SK-N-SH (cell line): ENCODE measurements around the gene SSNA1. TPM values are rescaled to one million over a fixed set of nuclear protein-coding genes. Genes with fewer than 3 reads are reported as not detected.

ENCODE experiments used
- CTCF ChIA-PET: fragments of 300-600, 350-600 bp; formaldehyde crosslinking; extraction: SDS; loops from one replicate; lab custom pipeline; 2021; lab: Yijun Ruan, JAX
- POLR2A ChIA-PET: fragments of 350-600 bp; sonication (Branson Sonifier 250); formaldehyde crosslinking; extraction: SDS; loops from one replicate; lab custom pipeline; 2020; ENCODE audit warnings: antibody characterized with exemption, inconsistent platforms; lab: Yijun Ruan, JAX
- DNase-seq: peaks from one replicate; pipeline ENCODE4 v3.0.0; 2012
- H2AFZ ChIP-seq: fragments of 200-600 bp; sonication (generic); 2 replicates; pipeline ENCODE4 v1.8.1; 2016; ENCODE audit warnings: antibody characterized with exemption, mild to moderate bottlenecking, low read depth
- H3F3A ChIP-seq: fragments of 200-600 bp; sonication (generic); replicated peaks from 2 replicates; pipeline ENCODE3; 2016; ENCODE audit warnings: antibody characterized with exemption, mild to moderate bottlenecking; ENCODE audit not compliant: insufficient read depth
- H3K27ac ChIP-seq, 2 experiments: fragments of 200-500 bp in 1 of 2; fragments of 200-600 bp in 1 of 2; sonication (Bioruptor generic) in 1 of 2; sonication (generic), shearing (Covaris generic) in 1 of 2; 2 replicates each; pipeline versions ENCODE4 v1.5.1 to v1.6.1; 2014 to 2016; ENCODE audit warnings: low read depth in 2 of 2, inconsistent platforms in 1 of 2, low read length in 1 of 2, mild to moderate bottlenecking in 1 of 2, mixed read lengths in 1 of 2
- H3K27me3 ChIP-seq: fragments of 200-600 bp; sonication (generic), shearing (Covaris generic); 2 replicates; pipeline ENCODE4 v1.6.1; 2016; ENCODE audit warnings: mixed run types; ENCODE audit not compliant: insufficient read depth
- H3K36me3 ChIP-seq, 2 experiments: fragments of 200-500 bp in 1 of 2; fragments of 200-600 bp in 1 of 2; sonication (Bioruptor generic) in 1 of 2; sonication (generic) in 1 of 2; replicated peaks in 1 of 2; 2 replicates each; pipeline versions ENCODE3 to v1.5.1; 2014 to 2016; ENCODE audit warnings: low read length in 1 of 2, mild to moderate bottlenecking in 1 of 2; ENCODE audit not compliant: insufficient read depth in 2 of 2, control insufficient read depth in 1 of 2
- H3K4me1 ChIP-seq, 2 experiments: fragments of 200-500 bp in 1 of 2; fragments of 200-600 bp in 1 of 2; sonication (Bioruptor generic) in 1 of 2; sonication (generic), shearing (Covaris generic) in 1 of 2; 2 replicates each; pipeline versions ENCODE4 v1.5.1 to v1.6.1; 2014 to 2016; ENCODE audit warnings: low read depth in 1 of 2, low read length in 1 of 2, mixed run types in 1 of 2; ENCODE audit not compliant: insufficient read depth in 2 of 2, control insufficient read depth in 1 of 2
- H3K4me2 ChIP-seq: fragments of 200-600 bp; sonication (generic), shearing (Covaris generic); 2 replicates; pipeline ENCODE4 v1.6.1; 2017; ENCODE audit warnings: mixed run types
- H3K4me3 ChIP-seq, 2 experiments: fragments of 200-500 bp in 1 of 2; fragments of 200-600 bp in 1 of 2; sonication (Bioruptor generic) in 1 of 2; sonication (generic), shearing (Covaris generic) in 1 of 2; 2 replicates each; pipeline versions ENCODE4 v1.5.1 to v1.8.1; 2014 to 2016; ENCODE audit warnings: low read depth in 2 of 2, inconsistent platforms in 1 of 2, low read length in 1 of 2, mild to moderate bottlenecking in 1 of 2, mixed read lengths in 1 of 2, moderate library complexity in 1 of 2
- H3K79me2 ChIP-seq: fragments of 200-600 bp; sonication (generic); 2 replicates; pipeline ENCODE4 v1.8.1; 2017; ENCODE audit warnings: mild to moderate bottlenecking; ENCODE audit not compliant: insufficient read depth
- H3K9ac ChIP-seq: fragments of 200-600 bp; sonication (generic); 2 replicates; pipeline ENCODE4 v1.6.1; 2017; ENCODE audit warnings: mixed run types
- H3K9me2 ChIP-seq: fragments of 200-600 bp; sonication (generic); 2 replicates; pipeline ENCODE4 v1.6.1; 2017; ENCODE audit warnings: mixed run types
- H3K9me3 ChIP-seq: fragments of 200-600 bp; sonication (generic); 2 replicates; pipeline ENCODE4 v1.6.1; 2017; ENCODE audit warnings: mixed run types, mild to moderate bottlenecking, moderate library complexity
- H4K20me1 ChIP-seq: fragments of 200-600 bp; sonication (generic); 2 replicates; pipeline ENCODE4 v1.6.1; 2017; ENCODE audit warnings: mild to moderate bottlenecking, mixed run types; ENCODE audit not compliant: insufficient read depth
- CHD2 ChIP-seq: fragments of 150-350 bp; IDR thresholded peaks from 2 replicates; pipeline ENCODE4 v1.6.1; 2018; ENCODE audit warnings: low read length; ENCODE audit not compliant: partially characterized antibody
- CTCF ChIP-seq: fragments of 200-600 bp; sonication (generic); IDR thresholded peaks from 2 replicates; pipeline ENCODE4 v1.6.1; 2017; ENCODE audit warnings: antibody characterized with exemption, mild to moderate bottlenecking, moderate library complexity
- IRF3 ChIP-seq: fragments of 150-350 bp; IDR thresholded peaks from 2 replicates; pipeline ENCODE4 v1.6.1; 2016; ENCODE audit warnings: mild to moderate bottlenecking, low read depth, low read length
- PBX3 ChIP-seq: IDR thresholded peaks from 2 replicates; pipeline ENCODE4; 2012
- RAD21 ChIP-seq: IDR thresholded peaks from 2 replicates; pipeline ENCODE4 v1.6.1; 2012; ENCODE audit warnings: mild to moderate bottlenecking, low read length
- RCOR1 ChIP-seq: fragments of 150-350 bp; IDR thresholded peaks from 2 replicates; pipeline ENCODE4 v1.6.1; 2017; ENCODE audit warnings: antibody characterized with exemption, low read length
- SMC3 ChIP-seq: IDR thresholded peaks from 2 replicates; pipeline ENCODE4 v1.6.1; 2012; ENCODE audit warnings: low read depth, low read length, improper control_type of control experiment
- WGBS: methylation state at CpG from one replicate; pipeline ENCODE4 v1.1.6; 2017; ENCODE audit warnings: low lambda C conversion rate; 5-methylcytosine and 5-hydroxymethylcytosine counted together
- polyA plus RNA-seq, 3 experiments: library from polyadenylated mRNA; depleted of rRNA; stranded (reverse); fragments of >200 nt; gene quantifications; 2 replicates each; pipeline ENCODE4 v1.2.3, GENCODE V29; 2012
- TF ChIP-seq, protein P1 (sequence below): IDR thresholded peaks from 2 replicates; pipeline ENCODE4 v1.4.0; 2012; ENCODE audit warnings: low read depth
- TF ChIP-seq, protein P2 (sequence below): IDR thresholded peaks from 2 replicates; pipeline ENCODE4 v1.4.0; 2012; ENCODE audit warnings: low read depth, borderline replicate concordance

SSNA1 gene
- polyA plus RNA-seq, 1 of the 3 experiments (the other 2 are of a cell fraction) = 124 TPM

DNA sequence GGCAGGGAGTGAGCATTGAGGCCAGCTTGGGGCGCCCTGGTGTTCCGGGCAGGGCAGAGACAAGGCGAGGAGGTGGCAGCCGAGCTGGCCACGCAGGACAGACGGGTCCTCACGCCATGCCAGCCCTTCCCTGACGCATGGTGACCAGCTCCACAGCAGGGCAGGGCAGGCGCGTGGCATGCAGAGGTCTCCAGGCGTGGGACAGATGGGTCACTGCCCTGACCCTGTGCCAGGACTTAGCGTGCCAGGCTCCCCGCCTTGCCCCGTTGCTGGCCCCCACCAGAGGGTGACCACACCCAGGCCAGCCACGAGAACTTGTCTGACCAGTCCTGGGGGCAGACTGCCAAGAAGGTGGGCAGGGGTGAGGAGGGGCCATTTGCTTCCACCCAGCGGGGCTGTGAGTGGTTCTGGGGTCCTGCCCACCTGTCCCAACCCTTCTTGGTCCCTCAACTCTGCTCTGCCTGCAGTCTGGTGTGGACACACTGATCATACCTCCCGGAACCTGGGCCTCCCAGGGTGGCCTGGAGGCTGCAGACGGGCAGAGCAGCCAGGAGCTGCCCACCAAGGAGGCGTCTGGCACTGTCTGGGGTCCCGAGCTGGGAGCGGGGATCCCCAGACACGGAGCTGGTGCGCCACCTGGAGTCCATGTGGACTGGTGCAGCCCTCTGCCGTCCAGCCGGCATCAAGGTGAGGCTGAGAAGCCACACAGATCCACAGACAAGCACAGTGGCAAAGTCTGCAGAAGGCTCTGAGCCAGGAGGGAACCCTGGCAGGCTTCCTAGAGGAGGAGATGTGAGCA is 38.8 kb downstream of the SSNA1 start, which contains the start of gene RNF224:
Gene RNF224 (plus strand): TSS at position 449 of the 799 bp plus-strand sequence. CDS start 834 bp downstream, outside the sequence.
- Histone ChIP-seq H3K79me2 (no peaks in the 10 kb centered on the region), H3K27ac (no peak within 1 kb of the TSS; a peak in 1 of 4 replicates), H3K27me3 (no peaks in the 10 kb centered on the region), H3K9me2 (no peaks in the 10 kb centered on the region), H3K9ac (no peak within 1 kb of the TSS), H4K20me1 (no peaks in the 10 kb centered on the region), H2AFZ (no peak within 1 kb of the TSS), H3K36me3 (no peaks in the 10 kb centered on the region), H3K4me3 (no peak within 1 kb of the TSS; a peak in 1 of 4 replicates), H3F3A (peaks cover 16% of the 10 kb centered on the region), H3K4me2 (peak within 1 kb of the TSS; percentile 1; the same call in 1 of the 2 replicates), H3K4me1 (peaks cover 0 to 54% of the 10 kb centered on the region in 2 experiments; a peak in 1 of 4 replicates), H3K9me3 (no peaks in the 10 kb centered on the region)
- CTCF ChIA-PET = interaction anchor here (0.6 to 7.7 kb wide), 47 partner anchors 8 to 315 kb away, joined by 3 to 95 read pairs (median 5); partner anchors contain the start of genes ANAPC2, DPP7, LRRC26 and MAN1B1
- peak; percentile 91 for DNase-seq
- POLR2A ChIA-PET = interaction anchor here (1.0 to 1.5 kb wide), 7 partner anchors 13 to 120 kb away, joined by 3 to 8 read pairs (median 5); no protein-coding TSS in a partner anchor
- WGBS = 44% methylated on average over 11 of the region's 25 CpGs
- peak; percentile 41 for TF ChIP-seq CHD2
- TF ChIP-seq CTCF = peak; percentile 82
- peak; percentile 87 for TF ChIP-seq RAD21
- no peak for TF ChIP-seq IRF3
- TF ChIP-seq PBX3 = no peak
- TF ChIP-seq, protein P1, sequence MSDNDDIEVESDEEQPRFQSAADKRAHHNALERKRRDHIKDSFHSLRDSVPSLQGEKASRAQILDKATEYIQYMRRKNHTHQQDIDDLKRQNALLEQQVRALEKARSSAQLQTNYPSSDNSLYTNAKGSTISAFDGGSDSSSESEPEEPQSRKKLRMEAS = 0 out of 2 replicates have a peak, but pooled peaks have one; percentile 17
- TF ChIP-seq RCOR1 = 0 out of 2 replicates have a peak, but pooled peaks have one; percentile 28
- TF ChIP-seq SMC3 = peak; percentile 81
- TF ChIP-seq, protein P2, sequence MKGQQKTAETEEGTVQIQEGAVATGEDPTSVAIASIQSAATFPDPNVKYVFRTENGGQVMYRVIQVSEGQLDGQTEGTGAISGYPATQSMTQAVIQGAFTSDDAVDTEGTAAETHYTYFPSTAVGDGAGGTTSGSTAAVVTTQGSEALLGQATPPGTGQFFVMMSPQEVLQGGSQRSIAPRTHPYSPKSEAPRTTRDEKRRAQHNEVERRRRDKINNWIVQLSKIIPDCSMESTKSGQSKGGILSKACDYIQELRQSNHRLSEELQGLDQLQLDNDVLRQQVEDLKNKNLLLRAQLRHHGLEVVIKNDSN = no peak
